Activated gamma-delta T cell (primary cell): ENCODE data around the gene SDSL.

ENCODE experiments used
- DNase-seq: peaks from one replicate; lab custom pipeline; 2025; lab: John Stamatoyannopoulos, UW

Gene SDSL

DNA sequence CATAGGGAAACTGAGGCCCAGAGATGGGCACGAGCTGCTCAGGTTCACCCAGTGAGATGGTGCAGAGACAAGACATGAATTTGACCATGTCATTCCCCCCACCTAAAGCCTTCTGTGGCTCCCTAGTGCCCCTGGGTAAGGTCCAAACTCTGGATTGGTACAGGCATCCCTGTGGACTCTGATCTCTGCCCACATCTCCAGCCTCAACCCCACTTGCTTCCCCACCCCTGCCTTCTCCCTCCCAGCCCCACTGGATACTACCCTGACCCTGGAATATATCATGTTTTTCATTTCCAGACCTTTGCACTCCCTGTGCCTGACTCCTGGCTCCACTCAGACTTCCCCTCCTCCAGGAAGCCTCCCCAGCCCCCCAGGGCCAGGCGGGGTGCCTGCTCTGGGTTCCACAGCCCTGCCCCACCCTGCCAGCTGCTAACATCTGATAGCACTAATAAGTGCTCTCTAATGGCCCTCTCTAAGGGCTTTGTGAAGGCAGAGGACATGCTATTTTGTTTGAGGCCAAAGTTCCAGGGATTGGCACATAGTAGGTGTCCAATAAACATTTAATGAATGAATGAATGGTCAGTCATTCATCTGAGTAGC lies 1.1 kb upstream of the SDSL start:
- no peak for DNase-seq

DNA sequence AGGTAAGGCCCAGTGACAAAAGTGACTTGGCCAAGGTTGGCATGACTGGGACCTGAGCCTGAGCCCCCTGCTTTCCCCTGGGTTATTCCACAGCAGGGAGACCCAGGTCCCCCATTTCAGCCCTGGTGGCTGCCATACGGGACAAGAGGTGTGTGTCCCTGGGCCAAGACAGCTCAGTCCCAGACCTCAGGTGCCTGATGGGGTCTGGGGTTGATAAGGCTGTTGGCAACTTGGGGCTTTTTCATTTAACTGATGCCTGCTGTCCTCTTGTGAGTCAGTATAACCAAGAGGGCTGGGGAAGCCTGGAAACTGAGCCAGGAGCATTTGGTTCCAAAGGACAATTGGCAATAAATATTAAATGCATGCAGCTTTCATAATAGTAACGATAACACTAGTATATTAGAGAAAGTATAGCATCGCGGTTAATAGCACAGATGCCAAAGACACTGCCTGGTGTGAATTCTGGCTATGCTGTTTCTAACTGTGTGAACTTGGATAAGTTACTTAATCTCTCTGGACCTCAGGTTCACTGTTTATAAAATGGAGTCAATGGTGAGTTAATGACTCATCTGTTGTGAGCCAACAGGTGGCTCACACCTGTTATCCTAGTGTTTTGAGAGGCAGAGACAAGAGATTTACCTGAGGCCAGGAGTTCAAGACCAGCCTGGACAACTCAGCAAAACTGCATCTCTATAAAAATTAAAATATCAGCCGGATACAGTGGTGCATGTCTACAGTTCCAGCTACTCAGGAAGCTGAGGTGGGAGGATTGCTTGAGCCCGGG lies 898 bp downstream of the SDSL start:
- no peak for DNase-seq

DNA sequence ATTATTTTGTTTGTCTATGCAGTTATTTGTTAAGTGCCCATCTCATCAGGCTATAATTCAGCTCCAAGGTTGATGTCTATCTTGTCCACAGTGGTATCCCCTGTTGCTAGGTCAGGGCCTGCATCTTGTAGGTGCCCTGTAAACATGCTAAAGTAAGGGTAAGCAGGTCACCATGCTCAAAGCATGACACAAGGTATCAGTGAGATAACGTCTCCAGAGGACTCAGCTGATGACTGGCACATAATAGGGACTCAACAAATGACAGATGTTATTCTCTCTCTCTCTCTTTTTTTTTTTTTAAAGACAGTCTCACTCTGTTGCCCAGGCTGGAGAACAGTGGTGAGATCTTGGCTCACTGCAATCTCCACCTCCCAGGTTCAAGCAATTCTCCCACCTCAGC lies 2.3 kb downstream of the SDSL start:
- DNase-seq, result no peak

- no peak for DNase-seq
Measured at GRCh38 chr12:113424915-113425823, 3.0 kb downstream of the SDSL start.

DNA sequence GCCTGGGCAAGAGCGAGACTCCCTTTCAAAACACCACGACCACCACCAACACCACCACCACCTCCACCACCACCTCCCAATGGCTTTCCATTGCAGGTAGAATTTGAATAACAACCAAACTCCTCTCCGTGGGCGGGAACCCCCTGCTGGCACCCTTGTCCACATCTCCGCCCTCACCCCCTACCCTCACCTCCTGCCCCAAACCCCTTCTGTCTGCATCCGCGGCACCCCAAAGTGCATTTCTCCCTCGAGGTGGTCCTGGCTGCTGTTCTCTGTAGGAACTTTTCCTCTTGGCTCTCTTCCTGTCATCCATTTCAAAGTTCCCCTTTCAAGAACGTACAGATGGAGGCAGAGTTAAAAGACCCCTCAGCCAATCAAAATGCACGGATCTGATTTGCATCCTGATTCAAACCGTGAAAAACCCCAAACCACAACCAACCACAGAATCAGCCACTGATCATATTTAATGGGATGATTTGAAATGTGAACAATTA lies 3.8 kb downstream of the SDSL start:
- DNase-seq, result no peak

DNA sequence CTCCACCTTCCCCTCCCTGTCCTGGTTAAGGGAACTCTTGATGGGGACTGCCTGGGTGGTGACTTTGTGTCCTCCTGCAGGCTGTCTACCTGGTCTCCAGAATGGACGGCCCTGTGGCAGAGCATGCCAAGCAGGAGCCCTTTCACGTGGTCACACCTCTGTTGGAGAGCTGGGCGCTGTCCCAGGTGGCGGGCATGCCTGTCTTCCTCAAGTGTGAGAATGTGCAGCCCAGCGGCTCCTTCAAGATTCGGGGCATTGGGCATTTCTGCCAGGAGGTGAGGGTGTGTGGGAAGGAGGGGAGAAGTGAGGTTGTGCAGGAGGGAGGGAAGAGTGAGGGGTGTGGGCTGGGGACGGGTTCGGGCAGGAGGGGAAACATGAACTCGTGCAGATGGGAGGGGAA lies 5.7 kb downstream of the SDSL start:
- DNase-seq, result no peak

DNA sequence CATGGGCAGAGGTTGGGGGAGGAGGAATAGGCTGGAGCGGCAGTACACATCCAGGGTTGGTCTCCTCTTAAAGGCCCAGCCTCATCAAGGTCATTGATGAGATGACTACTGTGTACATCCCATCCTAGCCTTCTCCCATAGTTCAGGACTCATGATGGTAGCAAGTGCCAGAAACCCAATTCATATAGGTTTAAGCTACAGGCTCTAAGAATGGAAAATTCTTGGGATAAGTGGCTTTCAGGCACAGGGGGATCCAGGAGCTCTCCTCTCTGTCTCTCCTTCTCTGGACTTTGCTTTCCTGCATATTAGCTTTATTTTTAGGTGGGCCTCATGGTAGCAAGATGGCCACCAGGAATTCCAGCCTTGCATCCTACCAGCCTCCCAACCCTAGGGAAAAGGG lies 6.3 kb downstream of the SDSL start:
- no peak for DNase-seq

GRCh38 chr12:113432986-113433385 lies 10.8 kb downstream of the SDSL start:
- DNase-seq, result no peak

DNA sequence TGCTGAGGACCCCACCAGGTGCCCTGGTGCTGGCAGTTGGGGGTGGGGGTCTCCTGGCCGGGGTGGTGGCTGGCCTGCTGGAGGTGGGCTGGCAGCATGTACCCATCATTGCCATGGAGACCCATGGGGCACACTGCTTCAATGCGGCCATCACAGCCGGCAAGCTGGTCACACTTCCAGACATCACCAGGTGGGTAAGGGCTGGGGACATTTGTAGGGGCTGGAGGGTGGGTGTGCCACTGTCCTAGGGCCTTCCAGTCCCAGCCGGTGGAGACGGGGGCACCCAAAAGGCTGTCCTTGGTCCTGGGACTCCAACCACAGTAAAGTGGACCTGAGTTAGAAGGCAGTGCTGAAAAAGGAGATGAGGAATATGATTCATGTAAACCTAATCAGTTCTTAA lies 13.2 kb downstream of the SDSL start:
- DNase-seq, result no peak

DNA sequence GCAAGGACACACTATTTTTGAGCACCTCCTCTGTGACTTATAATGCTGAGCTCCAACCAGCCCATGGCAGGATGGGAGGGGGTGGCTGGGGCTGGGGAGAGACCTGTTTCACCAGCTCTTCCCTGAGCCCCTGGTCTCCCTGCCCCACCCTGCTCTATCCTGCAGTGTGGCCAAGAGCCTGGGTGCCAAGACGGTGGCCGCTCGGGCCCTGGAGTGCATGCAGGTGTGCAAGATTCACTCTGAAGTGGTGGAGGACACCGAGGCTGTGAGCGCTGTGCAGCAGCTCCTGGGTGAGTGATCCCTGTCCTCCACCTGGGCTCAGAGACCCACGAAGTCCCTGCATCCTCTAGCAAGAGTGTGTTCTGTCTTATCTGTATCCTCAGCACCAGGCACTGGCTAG lies 14.4 kb downstream of the SDSL start:
- no peak for DNase-seq

DNA sequence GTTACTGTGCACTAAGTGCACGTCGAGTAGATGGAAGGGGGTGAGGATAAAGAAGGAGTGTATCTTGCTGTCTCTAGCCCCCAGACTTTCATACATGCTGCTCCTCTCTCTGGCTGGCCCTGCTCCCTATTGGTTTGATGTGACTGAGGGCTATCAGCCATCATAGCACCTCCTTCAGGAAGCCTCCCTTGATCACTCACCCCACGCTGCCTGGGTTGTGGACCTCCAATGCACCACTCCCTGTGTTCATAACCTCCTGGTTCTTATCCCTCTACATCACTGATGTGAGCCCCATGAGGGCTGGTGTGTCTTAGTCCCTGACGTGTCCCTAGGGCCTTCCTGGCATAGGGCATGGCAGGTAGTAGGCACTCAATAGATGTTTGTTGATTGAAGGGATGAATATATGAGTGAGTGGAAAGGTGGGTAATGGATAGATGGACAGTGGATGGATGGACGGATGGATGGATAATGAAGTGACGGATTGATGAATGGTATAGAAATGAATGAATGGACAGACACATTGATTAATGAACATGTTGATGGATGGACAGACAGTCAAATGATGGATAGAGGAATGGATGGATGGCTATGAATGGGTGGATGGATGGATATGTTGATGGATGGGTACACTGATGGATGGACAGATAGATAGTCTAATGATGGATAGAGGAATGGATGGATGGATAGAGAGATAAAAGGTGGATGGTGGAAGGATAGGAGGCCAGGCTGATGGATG lies 15.0 kb downstream of the SDSL start:
- no peak for DNase-seq

GRCh38 chr12:113437729-113438100 lies 15.5 kb downstream of the SDSL start:
- no peak for DNase-seq

GRCh38 chr12:113438523-113439300 lies 16.5 kb downstream of the SDSL start:
- no peak for DNase-seq

GRCh38 chr12:113439301-113439597 lies 17.1 kb downstream of the SDSL start:
- no peak for DNase-seq

GRCh38 chr12:113439606-113440030 lies 17.4 kb downstream of the SDSL start:
- no peak for DNase-seq

- DNase-seq, result no peak
Measured at GRCh38 chr12:113440336-113440735, 18.2 kb downstream of the SDSL start.

DNA sequence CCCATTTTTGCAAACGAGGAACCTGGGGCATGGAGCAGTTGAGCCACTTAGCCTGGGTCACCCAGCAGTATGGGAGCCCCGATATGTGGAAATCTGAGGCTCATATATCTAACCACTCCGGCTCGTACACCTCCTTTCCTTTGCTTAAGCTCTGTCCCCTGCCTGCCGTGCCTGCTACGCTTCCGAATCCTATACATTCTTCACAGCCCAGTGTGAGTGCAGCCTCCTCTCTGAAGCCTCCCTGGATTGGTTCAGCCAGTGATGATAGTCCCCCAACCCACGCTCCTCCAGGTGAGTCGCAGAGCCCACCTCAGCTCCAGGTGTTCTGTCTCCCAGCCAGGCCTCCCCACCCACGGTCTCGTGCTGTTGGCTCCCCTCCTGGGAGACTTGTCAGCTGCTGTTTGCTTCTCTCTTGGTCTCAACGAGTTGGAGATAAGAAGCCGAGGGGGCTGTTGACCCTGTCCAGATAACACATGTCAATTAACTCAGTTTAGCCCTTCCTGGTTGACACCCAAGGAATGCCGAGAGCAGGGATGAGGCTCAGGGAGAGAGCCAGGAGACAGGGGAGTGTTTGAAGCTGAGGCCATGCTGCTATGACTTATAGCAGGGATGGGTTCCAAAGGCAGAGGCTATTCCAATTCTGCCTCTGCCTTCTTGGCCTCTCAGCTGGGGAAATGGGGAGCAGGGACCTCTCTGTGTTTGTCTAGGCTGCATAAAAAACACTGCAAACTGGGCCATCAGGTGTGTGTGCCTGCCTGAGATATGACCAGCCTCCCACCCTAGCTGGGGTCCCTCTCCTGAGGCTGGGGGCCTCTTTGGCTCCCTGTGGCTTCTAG lies 19.0 kb downstream of the SDSL start:
- DNase-seq, result no peak

DNA sequence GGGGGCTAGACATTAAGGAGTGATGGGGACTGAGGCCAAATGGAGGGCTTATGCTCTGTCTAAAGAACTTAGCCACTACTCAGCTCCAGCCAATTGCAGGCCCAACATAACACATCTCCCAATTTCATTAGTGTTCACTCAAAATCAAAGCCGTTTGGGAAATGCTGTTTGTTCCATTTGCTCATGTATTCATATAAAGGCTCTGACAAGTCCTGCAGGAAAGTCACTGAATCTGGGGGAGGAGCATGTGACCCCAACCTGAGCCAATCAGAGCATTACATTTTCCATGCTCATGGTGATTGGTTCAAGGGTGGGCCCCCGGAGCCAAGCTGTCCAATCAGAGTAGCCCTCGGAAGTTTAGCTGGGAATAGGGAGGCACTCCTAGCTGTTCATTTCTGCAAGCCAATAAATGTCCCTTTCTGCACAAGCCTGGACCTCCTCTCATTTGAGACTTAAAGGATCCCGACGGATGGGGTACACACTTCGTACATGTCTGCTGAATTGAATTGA lies 20.9 kb downstream of the SDSL start:
- no peak for DNase-seq

DNA sequence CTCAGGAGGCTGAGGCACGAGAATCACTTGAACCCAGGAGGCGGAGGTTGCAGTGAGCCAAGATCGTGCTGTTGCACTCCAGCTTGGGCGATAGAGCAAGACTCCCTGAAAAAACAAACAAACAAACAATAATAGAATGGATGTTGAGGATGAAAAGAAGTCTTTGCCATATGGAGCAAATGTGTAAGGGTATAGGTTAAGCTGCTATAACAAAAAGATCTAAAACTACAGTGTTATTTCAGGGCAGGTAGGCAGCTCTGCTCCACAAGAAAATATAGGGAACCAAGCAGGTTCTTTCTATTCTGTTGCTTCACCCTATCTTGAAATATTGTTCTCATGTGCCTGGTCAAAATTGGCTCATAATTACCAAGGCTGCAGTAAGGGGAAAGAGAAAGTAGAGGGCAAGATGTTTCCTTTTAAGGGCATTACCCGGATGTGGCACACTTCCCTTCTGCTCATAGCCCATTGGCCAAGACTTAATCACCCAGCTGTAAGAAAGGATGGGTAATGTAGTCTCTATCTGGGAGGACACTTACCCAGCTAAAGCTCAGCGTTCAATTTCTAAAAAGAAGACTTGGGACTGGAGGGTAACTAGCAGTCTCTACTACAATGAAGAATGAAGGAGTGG lies 23.5 kb downstream of the SDSL start:
- no peak for DNase-seq

DNA sequence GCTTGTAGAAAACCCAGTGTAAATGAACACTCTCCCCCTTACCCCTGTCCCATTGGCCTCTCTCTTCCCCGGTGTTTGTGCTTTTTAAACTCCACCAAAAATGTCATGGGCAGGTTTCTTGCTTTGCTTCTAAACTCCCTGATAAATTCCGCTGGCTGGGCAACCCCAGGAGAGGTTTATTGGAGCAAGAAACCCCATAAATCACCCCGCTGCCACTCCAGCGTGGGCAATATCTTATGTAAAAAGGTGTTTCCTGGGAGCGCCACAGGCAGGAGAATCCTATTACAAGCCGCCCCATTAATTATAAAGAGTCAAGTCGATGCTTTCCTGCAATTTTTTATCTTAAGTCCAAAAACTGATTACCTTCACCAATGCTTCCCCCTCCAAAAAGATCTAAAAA lies 26.7 kb downstream of the SDSL start:
- DNase-seq, result no peak
